CD4-positive, alpha-beta memory T cell (primary cell): ENCODE results near the gene MYO1B. TPM values are rescaled to one million over a fixed set of nuclear protein-coding genes. Genes with fewer than 3 reads are reported as not detected.

Source experiments
- CTCF ChIA-PET: fragments of 350-600 bp; sonication (Branson Sonifier 250); formaldehyde crosslinking; loops from one replicate; lab custom pipeline; 2021; ENCODE audit warnings: inconsistent platforms; ENCODE audit not compliant: partially characterized antibody; lab: Charles Lee
- POLR2A ChIA-PET: fragments of 350-600 bp; sonication (Branson Sonifier 250); formaldehyde crosslinking; loops from one replicate; lab custom pipeline; 2021; ENCODE audit not compliant: partially characterized antibody; lab: Charles Lee
- DNase-seq, 5 donors: peaks; one replicate each; pipeline versions ENCODE4 v3.0.0 to v3.0.0-alpha.2; 2020 to 2022; ENCODE audit warnings: mixed read lengths in 1 of 5
- H3K27ac ChIP-seq: one replicate; pipeline ENCODE4 v1.7.0; 2013; ENCODE audit warnings: low read depth, low read length
- H3K27me3 ChIP-seq: 2 replicates; pipeline ENCODE4 v1.7.0; 2013; ENCODE audit warnings: mild to moderate bottlenecking, low read length, moderate library complexity; ENCODE audit not compliant: insufficient read depth
- H3K36me3 ChIP-seq: 2 replicates; pipeline ENCODE4 v1.7.0; 2013; ENCODE audit warnings: mild to moderate bottlenecking, low read length, moderate library complexity; ENCODE audit not compliant: insufficient read depth
- H3K4me1 ChIP-seq: 2 replicates; pipeline ENCODE4 v1.7.0; 2013; ENCODE audit warnings: mild to moderate bottlenecking, low read length, moderate library complexity; ENCODE audit not compliant: insufficient read depth
- H3K4me3 ChIP-seq, 2 donors: one replicate each; pipeline ENCODE4 v1.7.0; 2013; ENCODE audit warnings: low read length in 2 of 2, mild to moderate bottlenecking in 1 of 2
- H3K9me3 ChIP-seq, 2 donors: one replicate each; pipeline ENCODE4 v1.7.0; 2013; ENCODE audit warnings: low read length in 2 of 2, control low read depth in 1 of 2; ENCODE audit not compliant: control insufficient read depth in 1 of 2
- H3K27ac Mint-ChIP-seq, 7 donors: one replicate each; pipeline ENCODE4 v1.8.0; 2020 to 2021; ENCODE audit warnings: mixed read lengths in 7 of 7, mild to moderate bottlenecking in 6 of 7, inconsistent platforms in 3 of 7, moderate library complexity in 3 of 7
- H3K27me3 Mint-ChIP-seq, 2 donors: one replicate each; pipeline ENCODE4 v1.8.0; 2020 to 2021; ENCODE audit warnings: mixed read lengths in 2 of 2
- H3K36me3 Mint-ChIP-seq, 2 donors: one replicate each; pipeline ENCODE4 v1.8.0; 2020 to 2021; ENCODE audit warnings: mixed read lengths in 2 of 2, inconsistent platforms in 1 of 2, mild to moderate bottlenecking in 1 of 2
- H3K4me1 Mint-ChIP-seq, 4 donors: one replicate each; pipeline ENCODE4 v1.8.0; 2020 to 2021; ENCODE audit warnings: mixed read lengths in 4 of 4, mild to moderate bottlenecking in 1 of 4
- H3K4me3 Mint-ChIP-seq, 8 donors: one replicate each; pipeline ENCODE4 v1.8.0; 2020 to 2021; ENCODE audit warnings: mixed read lengths in 8 of 8, mild to moderate bottlenecking in 7 of 8, moderate library complexity in 6 of 8, inconsistent platforms in 3 of 8
- H3K9me3 Mint-ChIP-seq, 8 donors: one replicate each; pipeline ENCODE4 v1.8.0; 2020 to 2021; ENCODE audit warnings: mixed read lengths in 8 of 8, mild to moderate bottlenecking in 5 of 8, inconsistent platforms in 3 of 8, moderate library complexity in 1 of 8
- intact Hi-C: fragments of 100-400 bp; cut with micrococcal nuclease; formaldehyde crosslinking; loops from one replicate; pipeline ENCODE4 v1.15.1; 2023
- polyA plus RNA-seq, 2 donors: library from polyadenylated mRNA; unstranded; fragments of 300-500 nt; fragmentation: Illumina TruSeq; gene quantifications; one replicate each; pipeline ENCODE4 v1.2.3, GENCODE V29; 2021
- total RNA-seq, 2 experiments: library from RNA; stranded (reverse); gene quantifications; one replicate each; pipeline ENCODE4 v1.2.3, GENCODE V29; 2021

The MYO1B gene
- total and polyA plus RNA-seq, 4 experiments from 2014 or later = 0.12 to 0.38 (median 0.17) TPM

- intact Hi-C loops = no loop called here
- no peaks in the 10 kb centered on the region for H3K9me3 ChIP-seq
- POLR2A ChIA-PET = no interaction called here
- no peak overlapping the region for H3K4me3 Mint-ChIP-seq
- CTCF ChIA-PET = no interaction called here
- DNase-seq = no peak
- H3K4me3 ChIP-seq = no peak overlapping the region
- peaks cover 3 to 7% (median 3%) of the 10 kb centered on the region in 4 donors for H3K4me1 Mint-ChIP-seq
- H3K9me3 Mint-ChIP-seq = peaks cover 0 to 6% (median 2%) of the 10 kb centered on the region in 8 donors
- H3K27me3 ChIP-seq = no peaks in the 10 kb centered on the region
- H3K27ac ChIP-seq = no peak overlapping the region
- no peaks in the 10 kb centered on the region for H3K36me3 Mint-ChIP-seq
- H3K27me3 Mint-ChIP-seq = peaks cover 3 to 8% of the 10 kb centered on the region in 2 donors
- no peaks in the 10 kb centered on the region for H3K36me3 ChIP-seq
- H3K27ac Mint-ChIP-seq = no peak overlapping the region
- peaks cover 1% of the 10 kb centered on the region for H3K4me1 ChIP-seq
These were observed 82.3 kb downstream of the MYO1B start for GRCh38 chr2:191327484-191327883.

GRCh38 chr2:191328150-191328809, 83.1 kb downstream of the MYO1B start:
- ChIA-PET POLR2A (no interaction called here), CTCF (no interaction called here)
- peaks cover 3 to 8% of the 10 kb centered on the region in 2 donors for H3K27me3 Mint-ChIP-seq
- H3K4me1 Mint-ChIP-seq = no peaks in the 10 kb centered on the region
- intact Hi-C loops = no loop called here
- Histone ChIP-seq H3K9me3 (no peaks in the 10 kb centered on the region), H3K4me3 (no peak overlapping the region), H3K27ac (no peak overlapping the region), H3K27me3 (no peaks in the 10 kb centered on the region), H3K36me3 (no peaks in the 10 kb centered on the region), H3K4me1 (no peaks in the 10 kb centered on the region)
- no peaks in the 10 kb centered on the region for H3K36me3 Mint-ChIP-seq
- no peak overlapping the region for H3K4me3 Mint-ChIP-seq
- peaks cover 0 to 6% (median under 1%) of the 10 kb centered on the region in 8 donors for H3K9me3 Mint-ChIP-seq
- no peak overlapping the region for H3K27ac Mint-ChIP-seq
- DNase-seq = no peak

- peaks cover 5 to 11% of the 10 kb centered on the region in 2 donors for H3K27me3 Mint-ChIP-seq
- intact Hi-C loops = no loop called here
- Histone ChIP-seq H3K4me3 (no peak overlapping the region), H3K36me3 (no peaks in the 10 kb centered on the region), H3K27ac (no peak overlapping the region), H3K4me1 (no peaks in the 10 kb centered on the region), H3K9me3 (no peaks in the 10 kb centered on the region), H3K27me3 (no peaks in the 10 kb centered on the region)
- CTCF ChIA-PET = no interaction called here
- no peaks in the 10 kb centered on the region for H3K36me3 Mint-ChIP-seq
- no peak for DNase-seq
- no peak overlapping the region for H3K27ac Mint-ChIP-seq
- H3K9me3 Mint-ChIP-seq = peaks cover 0 to 6% (median 0%) of the 10 kb centered on the region in 8 donors
- POLR2A ChIA-PET = no interaction called here
- H3K4me3 Mint-ChIP-seq = no peak overlapping the region
- no peaks in the 10 kb centered on the region for H3K4me1 Mint-ChIP-seq
These were observed 84.6 kb downstream of the MYO1B start for GRCh38 chr2:191329841-191330240.

- H3K4me3 ChIP-seq = no peak overlapping the region
- no peaks in the 10 kb centered on the region for H3K36me3 Mint-ChIP-seq
- H3K4me1 ChIP-seq = no peaks in the 10 kb centered on the region
- intact Hi-C loops = no loop called here
- no peak overlapping the region for H3K27ac ChIP-seq
- no peak overlapping the region for H3K27ac Mint-ChIP-seq
- H3K27me3 ChIP-seq = no peaks in the 10 kb centered on the region
- H3K9me3 Mint-ChIP-seq = no peaks in the 10 kb centered on the region
- ChIA-PET CTCF (interaction anchor here (1.1 kb wide), 1 partner anchor 9 kb away, joined by 3 read pairs; no protein-coding TSS in a partner anchor), POLR2A (no interaction called here)
- no peak overlapping the region for H3K4me3 Mint-ChIP-seq
- peaks cover 2 to 3% of the 10 kb centered on the region in 2 donors for H3K27me3 Mint-ChIP-seq
- no peaks in the 10 kb centered on the region for H3K4me1 Mint-ChIP-seq
- H3K36me3 ChIP-seq = no peaks in the 10 kb centered on the region
- no peaks in the 10 kb centered on the region for H3K9me3 ChIP-seq
- DNase-seq = no peak
These were observed 88.7 kb downstream of the MYO1B start for GRCh38 chr2:191333911-191334357.

GRCh38 chr2:191335875-191336464, 90.8 kb downstream of the MYO1B start:
- no peak overlapping the region for H3K27ac Mint-ChIP-seq
- H3K27me3 Mint-ChIP-seq = peaks cover 2 to 3% of the 10 kb centered on the region in 2 donors
- POLR2A ChIA-PET = no interaction called here
- H3K27ac ChIP-seq = no peak overlapping the region
- H3K27me3 ChIP-seq = no peaks in the 10 kb centered on the region
- CTCF ChIA-PET = no interaction called here
- no peak overlapping the region for H3K4me3 ChIP-seq
- no peaks in the 10 kb centered on the region for H3K36me3 Mint-ChIP-seq
- H3K4me3 Mint-ChIP-seq = no peak overlapping the region
- no peak for DNase-seq
- no peaks in the 10 kb centered on the region for H3K9me3 ChIP-seq
- H3K4me1 Mint-ChIP-seq = no peaks in the 10 kb centered on the region
- no peaks in the 10 kb centered on the region for H3K4me1 ChIP-seq
- intact Hi-C loops = no loop called here
- H3K9me3 Mint-ChIP-seq = no peaks in the 10 kb centered on the region
- no peaks in the 10 kb centered on the region for H3K36me3 ChIP-seq

- H3K27me3 ChIP-seq = no peaks in the 10 kb centered on the region
- Mint-ChIP-seq H3K4me1 (no peaks in the 10 kb centered on the region), H3K4me3 (no peak overlapping the region), H3K9me3 (peaks cover 0 to 2% (median 0%) of the 10 kb centered on the region in 8 donors), H3K36me3 (no peaks in the 10 kb centered on the region), H3K27ac (no peak overlapping the region), H3K27me3 (peaks cover 0 to 5% of the 10 kb centered on the region in 2 donors)
- intact Hi-C loops = no loop called here
- no peaks in the 10 kb centered on the region for H3K36me3 ChIP-seq
- H3K9me3 ChIP-seq = no peaks in the 10 kb centered on the region
- H3K4me1 ChIP-seq = no peaks in the 10 kb centered on the region
- H3K27ac ChIP-seq = no peak overlapping the region
- no peak for DNase-seq
- CTCF ChIA-PET = no interaction called here
- POLR2A ChIA-PET = no interaction called here
- H3K4me3 ChIP-seq = no peak overlapping the region
These were observed 96.2 kb downstream of the MYO1B start for GRCh38 chr2:191341436-191341835.

GRCh38 chr2:191343796-191344338, 98.7 kb downstream of the MYO1B start:
- H3K36me3 ChIP-seq = no peaks in the 10 kb centered on the region
- ChIA-PET POLR2A (no interaction called here), CTCF (no interaction called here)
- H3K4me1 ChIP-seq = no peaks in the 10 kb centered on the region
- Mint-ChIP-seq H3K4me3 (no peak overlapping the region), H3K27me3 (peaks cover 2 to 5% of the 10 kb centered on the region in 2 donors), H3K36me3 (no peaks in the 10 kb centered on the region), H3K27ac (no peak overlapping the region), H3K4me1 (no peaks in the 10 kb centered on the region), H3K9me3 (peaks cover 0 to 2% (median 0%) of the 10 kb centered on the region in 8 donors)
- H3K9me3 ChIP-seq = no peaks in the 10 kb centered on the region
- H3K27ac ChIP-seq = no peak overlapping the region
- DNase-seq = no peak
- no peak overlapping the region for H3K4me3 ChIP-seq
- intact Hi-C loops = no loop called here
- no peaks in the 10 kb centered on the region for H3K27me3 ChIP-seq
